ENCODE measurements around the gene NUBP2.

NUBP2 gene

DNA sequence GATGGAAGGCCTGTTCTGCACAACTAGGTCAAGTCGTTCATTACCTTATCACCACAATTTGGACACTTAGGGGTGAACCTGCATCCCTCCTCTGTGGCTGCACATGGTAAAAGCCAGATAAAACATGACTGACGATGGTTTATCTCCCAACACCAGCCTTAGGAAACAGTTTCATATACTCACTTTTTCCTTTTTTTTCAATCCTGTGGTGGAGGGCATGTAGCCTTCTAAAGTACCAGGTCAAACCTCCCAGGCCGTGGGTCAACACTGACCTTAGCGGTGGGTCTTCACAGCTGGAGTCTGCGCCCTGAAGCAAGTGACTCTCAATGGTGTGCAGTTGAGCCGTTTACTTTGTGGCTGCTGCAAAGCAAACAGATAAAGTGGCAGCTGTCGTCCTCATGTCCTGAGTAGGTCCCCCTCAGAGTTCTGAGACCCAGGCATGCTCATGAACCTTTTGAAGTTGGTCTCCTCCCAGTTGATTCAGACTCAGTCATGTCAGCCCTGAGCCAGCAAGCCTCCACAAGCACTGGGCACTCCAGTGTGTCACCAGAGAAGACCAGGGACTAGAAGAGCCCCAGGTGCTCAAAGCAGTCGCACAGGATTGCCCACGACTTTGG, 50.2 kb downstream of the NUBP2 start:
- no peak for DNase-seq

DNA sequence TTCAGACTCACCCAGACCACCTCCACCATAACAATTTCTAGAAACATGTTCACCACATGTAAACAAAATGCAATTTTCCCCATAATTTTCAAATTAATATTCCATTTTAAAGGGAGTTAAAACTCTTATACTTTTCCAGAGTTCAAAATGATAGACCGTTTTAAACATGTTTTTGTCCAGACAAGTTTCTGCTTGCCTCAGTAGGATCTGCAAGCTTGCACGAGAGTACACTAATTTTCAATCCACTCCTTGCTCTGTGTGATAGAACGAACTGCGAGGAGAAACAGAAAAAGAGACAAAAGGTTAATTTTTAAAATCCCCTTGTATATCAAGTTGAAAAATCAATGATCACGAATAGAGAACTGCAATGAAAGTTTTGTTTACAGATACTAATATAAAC, 51.3 kb downstream of the NUBP2 start:
- DNase-seq = no peak
